H1 (cell line): ENCODE measurements around the gene HOXA13. TPM values are rescaled to one million over a fixed set of nuclear protein-coding genes. Genes with fewer than 3 reads are reported as not detected.

Experiments used
- CTCF ChIA-PET: fragments of 300-600 bp; sonication (Branson Sonifier 250); formaldehyde crosslinking; loops from one replicate; lab custom pipeline; 2021; ENCODE audit not compliant: partially characterized antibody; lab: Charles Lee
- POLR2A ChIA-PET: fragments of 300-600 bp; sonication (Branson Sonifier 250); formaldehyde crosslinking; loops from one replicate; lab custom pipeline; 2021; ENCODE audit warnings: inconsistent platforms; ENCODE audit not compliant: partially characterized antibody; lab: Charles Lee
- DNase-seq, 2 experiments: peaks; one replicate each; pipeline versions ENCODE4 v3.0.0 to v3.0.0-alpha.2; 2010 to 2022; ENCODE audit warnings: low spot score in 2 of 2, low read depth in 1 of 2, mixed read lengths in 1 of 2
- FAIRE-seq: peaks from 2 replicates; lab custom pipeline; 2011; peaks lifted over from hg19 to GRCh38; lab: Jason Lieb, UNC
- H2AFZ ChIP-seq: 2 replicates; pipeline ENCODE4 v1.8.1; 2012; ENCODE audit warnings: low read length, inconsistent platforms
- H2AK5ac ChIP-seq: 2 replicates; pipeline ENCODE4 v1.6.1; 2013; ENCODE audit warnings: low read depth, low read length
- H2BK120ac ChIP-seq: replicated peaks from 2 replicates; pipeline ENCODE3; 2013; ENCODE audit warnings: low read depth, low read length, inconsistent platforms
- H2BK12ac ChIP-seq: 2 replicates; pipeline ENCODE4 v1.6.1; 2013; ENCODE audit warnings: low read depth, low read length
- H2BK15ac ChIP-seq: 2 replicates; pipeline ENCODE4 v1.6.1; 2013; ENCODE audit warnings: low read length
- H2BK20ac ChIP-seq: 2 replicates; pipeline ENCODE4 v1.6.1; 2013; ENCODE audit warnings: low read length
- H2BK5ac ChIP-seq: 2 replicates; pipeline ENCODE4 v1.6.1; 2013; ENCODE audit warnings: low read depth, low read length
- H3K14ac ChIP-seq: 2 replicates; pipeline ENCODE4 v1.6.1; 2013; ENCODE audit warnings: inconsistent platforms; ENCODE audit not compliant: insufficient read length
- H3K18ac ChIP-seq: 2 replicates; pipeline ENCODE4 v1.6.1; 2013; ENCODE audit warnings: low read length; ENCODE audit errors: extremely low read depth
- H3K23ac ChIP-seq: 2 replicates; pipeline ENCODE4 v1.6.1; 2013; ENCODE audit warnings: inconsistent platforms; ENCODE audit not compliant: insufficient read length
- H3K23me2 ChIP-seq: 2 replicates; pipeline ENCODE4 v1.6.1; 2013; ENCODE audit warnings: low read depth, low read length
- H3K27ac ChIP-seq: 2 replicates; pipeline ENCODE4 v1.6.1; 2011; ENCODE audit warnings: low read depth, low read length, inconsistent platforms
- H3K27me3 ChIP-seq, 4 experiments: replicated peaks in 1 of 4; 1 replicate in 1 of 4; 2 replicates in 3 of 4; pipeline versions ENCODE4 v1.6.1 to v1.8.1; 2011 to 2013; ENCODE audit warnings: low read length in 3 of 4, mild to moderate bottlenecking in 3 of 4, inconsistent platforms in 2 of 4, mixed read lengths in 2 of 4, moderate library complexity in 1 of 4; ENCODE audit not compliant: control insufficient read depth in 3 of 4, insufficient read depth in 3 of 4; ENCODE audit errors: extremely low read depth in 1 of 4
- H3K36me3 ChIP-seq, 4 experiments: 2 replicates each; pipeline versions ENCODE4 v1.6.1 to v1.8.1; 2011 to 2013; ENCODE audit warnings: mild to moderate bottlenecking in 4 of 4, low read length in 3 of 4, moderate library complexity in 2 of 4, control low read depth in 1 of 4, inconsistent platforms in 1 of 4; ENCODE audit not compliant: insufficient read depth in 4 of 4, control insufficient read depth in 2 of 4
- H3K4ac ChIP-seq: replicated peaks from 2 replicates; pipeline ENCODE3; 2013; ENCODE audit warnings: low read length, low read depth, mixed read lengths, inconsistent platforms; ENCODE audit not compliant: insufficient read length
- H3K4me1 ChIP-seq, 4 experiments: replicated peaks in 1 of 4; 1 replicate in 1 of 4; 2 replicates in 3 of 4; pipeline versions ENCODE4 v1.6.1 to v1.8.1; 2011 to 2013; ENCODE audit warnings: low read length in 3 of 4, inconsistent platforms in 2 of 4, mixed read lengths in 1 of 4; ENCODE audit not compliant: insufficient read depth in 4 of 4, control insufficient read depth in 3 of 4
- H3K4me2 ChIP-seq, 2 experiments: 2 replicates each; pipeline versions ENCODE4 v1.6.1 to v1.8.1; 2011 to 2013; ENCODE audit warnings: low read depth in 2 of 2, low read length in 2 of 2, control low read depth in 1 of 2, inconsistent platforms in 1 of 2, mild to moderate bottlenecking in 1 of 2; ENCODE audit not compliant: insufficient read depth in 1 of 2
- H3K4me3 ChIP-seq, 4 experiments: fragments of 200-600, 300-600 bp in 1 of 4; sonication (generic), shearing (Covaris generic), sonication (Bioruptor Twin) in 1 of 4; 2 replicates each; pipeline versions ENCODE4 v1.5.1 to v1.8.1; 2011 to 2016; ENCODE audit warnings: low read length in 4 of 4, low read depth in 3 of 4, control low read depth in 2 of 4, inconsistent platforms in 2 of 4, mild to moderate bottlenecking in 2 of 4, mixed read lengths in 1 of 4, moderate library complexity in 1 of 4; ENCODE audit not compliant: insufficient read depth in 2 of 4; ENCODE audit errors: extremely low read depth in 1 of 4
- H3K56ac ChIP-seq: replicated peaks from 2 replicates; pipeline ENCODE3; 2013; ENCODE audit warnings: low read depth, mild to moderate bottlenecking, mixed read lengths, low read length, inconsistent platforms; ENCODE audit not compliant: insufficient read length
- H3K79me1 ChIP-seq: 2 replicates; pipeline ENCODE4 v1.6.1; 2013; ENCODE audit warnings: low read depth, low read length, control low read depth
- H3K79me2 ChIP-seq, 2 experiments: 2 replicates each; pipeline versions ENCODE4 v1.6.1 to v1.8.1; 2012 to 2013; ENCODE audit warnings: low read length in 2 of 2, mild to moderate bottlenecking in 2 of 2, inconsistent platforms in 1 of 2; ENCODE audit not compliant: insufficient read depth in 2 of 2, control insufficient read depth in 1 of 2
- H3K9ac ChIP-seq, 4 experiments: replicated peaks in 1 of 4; 1 replicate in 1 of 4; 2 replicates in 3 of 4; pipeline versions ENCODE4 v1.6.1 to v1.8.1; 2011 to 2013; ENCODE audit warnings: low read depth in 3 of 4, low read length in 3 of 4, control low read depth in 2 of 4, mild to moderate bottlenecking in 2 of 4, moderate library complexity in 2 of 4, inconsistent platforms in 1 of 4; ENCODE audit errors: extremely low read depth in 1 of 4
- H3K9me3 ChIP-seq, 2 experiments: 2 replicates each; pipeline versions ENCODE4 v1.6.1 to v1.8.1; 2012 to 2013; ENCODE audit warnings: mild to moderate bottlenecking in 2 of 2, moderate library complexity in 2 of 2, control low read depth in 1 of 2, inconsistent platforms in 1 of 2, low read depth in 1 of 2, low read length in 1 of 2, mixed read lengths in 1 of 2; ENCODE audit not compliant: insufficient read depth in 2 of 2
- H4K20me1 ChIP-seq, 2 experiments: replicated peaks in 1 of 2; 2 replicates each; pipeline versions ENCODE3 to v1.8.1; 2011 to 2013; ENCODE audit warnings: inconsistent platforms in 2 of 2, low read length in 2 of 2, mild to moderate bottlenecking in 1 of 2; ENCODE audit not compliant: insufficient read depth in 2 of 2, control insufficient read depth in 1 of 2
- H4K5ac ChIP-seq: 2 replicates; pipeline ENCODE4 v1.6.1; 2013; ENCODE audit warnings: low read length, low read depth, mixed read lengths, inconsistent platforms; ENCODE audit not compliant: insufficient read length
- H4K8ac ChIP-seq: 2 replicates; pipeline ENCODE4 v1.8.0; 2013; ENCODE audit warnings: mild to moderate bottlenecking, moderate library complexity, low read length, inconsistent platforms; ENCODE audit not compliant: insufficient read depth; ENCODE audit errors: extremely low read depth
- H4K91ac ChIP-seq: replicated peaks from 2 replicates; pipeline ENCODE3; 2013; ENCODE audit warnings: low read length, mixed read lengths, inconsistent platforms; ENCODE audit not compliant: insufficient read length
- CBX8 ChIP-seq: fragments of 300-800, 300-1000 bp; sonication (generic); IDR thresholded peaks from 2 replicates; pipeline ENCODE4 v1.7.1; 2016; ENCODE audit warnings: low read depth, low read length, borderline replicate concordance
- EZH2 ChIP-seq: fragments of 200-600 bp; sonication (generic); IDR thresholded peaks from 2 replicates; pipeline ENCODE4 v1.7.1; 2012; ENCODE audit warnings: low read depth, mild to moderate bottlenecking, moderate library complexity, low read length, inconsistent platforms; ENCODE audit not compliant: severe bottlenecking
- RNF2 ChIP-seq: fragments of 200-900, 300-1000 bp; sonication (generic); IDR thresholded peaks from 2 replicates; pipeline ENCODE4 v1.7.1; 2016; ENCODE audit warnings: borderline replicate concordance, low read depth, mild to moderate bottlenecking, antibody characterized with exemption, low read length; ENCODE audit not compliant: poor library complexity, severe bottlenecking; ENCODE audit errors: missing control alignments
- WGBS, 2 experiments: shearing (Covaris generic) in 1 of 2; methylation state at CpG; one replicate each; pipeline versions ENCODE4 v1.1.6 to v1.1.7; 2013 to 2015; ENCODE audit warnings: low lambda C conversion rate in 2 of 2, mixed read lengths in 2 of 2, inconsistent platforms in 1 of 2, low coverage in 1 of 2, missing lambda C conversion rate in 1 of 2; ENCODE audit not compliant: insufficient replicate concordance in 2 of 2, insufficient coverage in 1 of 2, insufficient read length in 1 of 2; ENCODE audit errors: extremely low coverage in 1 of 2, missing lambda C conversion rate in 1 of 2; 5-methylcytosine and 5-hydroxymethylcytosine counted together
- polyA plus RNA-seq, 7 experiments: library from polyadenylated mRNA; depleted of rRNA in 3 of 7; stranded (reverse) in 5 of 7; unstranded in 2 of 7; fragments of >200 nt in 5 of 7; fragments of 200-250 nt in 2 of 7; gene quantifications; 1 replicate in 5 of 7; 2 replicates in 1 of 7; 4 replicates in 1 of 7; pipeline versions ENCODE4 v1.2.1 to v1.2.3, GENCODE V29; 2011 to 2013; ENCODE audit warnings: missing spikeins in 2 of 7, mixed read lengths in 2 of 7
- total RNA-seq: library from RNA; stranded (reverse); fragmentation: NEBNext Ultra II Directional; extraction: Animal tissue kit (Norgen Biotek cat#: 25700); gene quantifications from 2 replicates; pipeline ENCODE4 v1.2.1, GENCODE V29; 2021
- TF ChIP-seq, protein P1 (sequence below): IDR thresholded peaks from 2 replicates; pipeline ENCODE4 v1.6.1; 2011; ENCODE audit warnings: low read depth, mild to moderate bottlenecking, low read length; ENCODE audit not compliant: insufficient read depth

The HOXA13 gene
- total and polyA plus RNA-seq, 2 of the 8 experiments (the other 6 are each of a cell fraction or from before 2014, with no cell fraction given) = not detected

DNA sequence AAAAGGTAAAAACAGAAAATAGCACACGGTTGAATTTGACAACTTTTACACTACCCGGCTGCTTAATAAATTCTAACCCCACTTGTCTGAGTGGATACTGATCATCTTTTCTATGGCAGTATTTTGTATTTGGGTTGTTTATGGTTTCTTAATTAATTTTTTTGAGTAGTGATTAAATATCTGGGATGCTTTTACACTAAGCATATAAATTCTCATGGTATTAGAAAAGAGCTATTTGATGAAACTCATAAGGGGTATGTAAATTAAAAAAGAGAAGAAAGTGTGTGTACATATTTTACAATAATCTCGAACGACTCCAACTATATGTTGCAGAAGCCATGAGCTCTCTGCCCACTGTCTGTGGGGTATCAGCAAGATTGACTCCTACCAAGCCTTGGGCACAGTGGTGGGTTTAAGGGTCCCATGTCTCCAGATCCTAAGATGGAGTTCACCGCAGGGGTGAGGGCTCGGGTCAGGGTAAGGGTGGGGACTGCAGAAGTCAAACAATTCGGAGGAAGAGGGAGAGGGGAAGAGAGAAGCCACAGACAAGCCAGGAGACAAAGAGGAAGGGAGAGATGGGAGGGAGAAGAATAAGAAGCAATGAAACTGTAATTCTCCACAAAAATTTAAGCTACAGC lies 7.6 kb upstream of the HOXA13 start:
- no peak overlapping the region for H3K14ac ChIP-seq
- H3K9ac ChIP-seq = no peak overlapping the region
- H2AFZ ChIP-seq = no peak overlapping the region
- H3K79me1 ChIP-seq = no peaks in the 10 kb centered on the region
- no peaks in the 10 kb centered on the region for H3K79me2 ChIP-seq
- H4K91ac ChIP-seq = no peak overlapping the region
- no peak overlapping the region for H3K4ac ChIP-seq
- no peak overlapping the region for H3K23ac ChIP-seq
- H4K20me1 ChIP-seq = peaks cover 16 to 44% of the 10 kb centered on the region in 2 experiments
- no peaks in the 10 kb centered on the region for H3K23me2 ChIP-seq
- no peak overlapping the region for H3K27ac ChIP-seq
- no peak overlapping the region for H3K4me3 ChIP-seq
- no peak overlapping the region for H2AK5ac ChIP-seq
- no peak overlapping the region for H3K18ac ChIP-seq
- peaks cover 0 to 4% (median under 1%) of the 10 kb centered on the region in 4 experiments; a peak in 3 of 7 replicates for H3K4me1 ChIP-seq
- WGBS, 2 experiments = 30% methylated on average over 7 of the region's 7 CpGs; no CpG with 5 or more reads in 1 of the 2 experiments
- ChIA-PET POLR2A (no interaction called here), CTCF (interaction anchor here (1.3 to 6.6 kb wide), 9 partner anchors 8 to 40 kb away, joined by 3 to 64 read pairs (median 23); partner anchors contain the start of genes EVX1, HOXA11 and HOXA13)
- H3K4me2 ChIP-seq = no peak overlapping the region
- DNase-seq = no peak
- H2BK12ac ChIP-seq = no peak overlapping the region
- H2BK15ac ChIP-seq = no peak overlapping the region
- H2BK20ac ChIP-seq = no peak overlapping the region
- H3K36me3 ChIP-seq = peaks cover 0 to 11% (median 0%) of the 10 kb centered on the region in 4 experiments; a peak in 1 of 8 replicates
- H2BK120ac ChIP-seq = no peak overlapping the region
- FAIRE-seq = no peak
- H2BK5ac ChIP-seq = no peak overlapping the region
- no peaks in the 10 kb centered on the region for H3K9me3 ChIP-seq
- H3K27me3 ChIP-seq = peaks cover 96 to 100% (median 100%) of the 10 kb centered on the region in 4 experiments
- no peak overlapping the region for H3K56ac ChIP-seq
- H4K8ac ChIP-seq = no peak overlapping the region
- TF ChIP-seq, protein P1, sequence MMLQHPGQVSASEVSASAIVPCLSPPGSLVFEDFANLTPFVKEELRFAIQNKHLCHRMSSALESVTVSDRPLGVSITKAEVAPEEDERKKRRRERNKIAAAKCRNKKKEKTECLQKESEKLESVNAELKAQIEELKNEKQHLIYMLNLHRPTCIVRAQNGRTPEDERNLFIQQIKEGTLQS = no peak
- peak; percentile 87 for TF ChIP-seq RNF2
- TF ChIP-seq EZH2 = peak; percentile 51
- 0 out of 2 replicates have a peak, but pooled peaks have one; percentile 50 for TF ChIP-seq CBX8
- H4K5ac ChIP-seq = no peak overlapping the region
